ENCODE data around the gene PPP2R3B. TPM values are rescaled to one million over a fixed set of nuclear protein-coding genes. Genes with fewer than 3 reads are reported as not detected.

Gene PPP2R3B
- 14.1 and 21.8 TPM in 2 replicates for total RNA-seq

GRCh38 chrX:386768-387575 lies at the start of gene PPP2R3B:
TSS of gene PPP2R3B (minus strand) at chrX:386907. CDS start at chrX:386691, 216 bp downstream.

GRCh38 chrX:318739-319578 lies 67.7 kb downstream of the PPP2R3B start, which contains the start of gene GTPBP6:
TSS of gene GTPBP6 (minus strand) at chrX:318796. CDS start at chrX:318787, 9 bp downstream.

Other genes starting within 250 kb of the PPP2R3B start
- 15.6 and 27.6 TPM in 2 replicates for gene PLCXD1, start 105.5 kb downstream of the PPP2R3B start, total RNA-seq
- 41.0 and 41.1 TPM in 2 replicates for gene GTPBP6, start 68.1 kb downstream of the PPP2R3B start, total RNA-seq
- not detected in 2 replicates for gene SHOX, start 243.9 kb upstream of the PPP2R3B start, total RNA-seq